DOHH2 (cell line): Measurements from ENCODE around the gene NDUFAF2.
A peak's percentile ranks its signal among the peaks of the same experiment; 100 is the strongest.

ENCODE experiments used
- H3F3A ChIP-seq: fragments of 200-600 bp; sonication (generic), shearing (Covaris generic); 2 replicates; pipeline ENCODE4 v1.6.0; 2016; ENCODE audit warnings: antibody characterized with exemption, mild to moderate bottlenecking; ENCODE audit not compliant: control insufficient read depth, insufficient read depth
- H3K27ac ChIP-seq: fragments of 200-600 bp; sonication (generic); 2 replicates; pipeline ENCODE4 v1.5.1; 2014; ENCODE audit warnings: low read depth, mild to moderate bottlenecking, low read length, moderate library complexity
- H3K27me3 ChIP-seq: fragments of 200-600 bp; sonication (generic); 2 replicates; pipeline ENCODE4 v1.6.1; 2014; ENCODE audit warnings: mild to moderate bottlenecking, low read length, mixed read lengths; ENCODE audit not compliant: control insufficient read depth
- H3K36me3 ChIP-seq: fragments of 200-600 bp; sonication (generic); 2 replicates; pipeline ENCODE4 v1.6.1; 2014; ENCODE audit warnings: mild to moderate bottlenecking, low read length, moderate library complexity, mixed read lengths; ENCODE audit not compliant: control insufficient read depth
- H3K4me1 ChIP-seq: fragments of 200-600 bp; sonication (generic); 2 replicates; pipeline ENCODE4 v1.6.1; 2014; ENCODE audit warnings: mild to moderate bottlenecking, low read length, mixed read lengths; ENCODE audit not compliant: control insufficient read depth
- H3K4me2 ChIP-seq: fragments of 200-600 bp; sonication (generic); 2 replicates; pipeline ENCODE4 v1.6.0; 2014; ENCODE audit warnings: mild to moderate bottlenecking, low read length, moderate library complexity
- H3K4me3 ChIP-seq: fragments of 200-600 bp; sonication (generic); 2 replicates; pipeline ENCODE4 v1.5.1; 2014; ENCODE audit warnings: mild to moderate bottlenecking, low read length, mixed read lengths
- H3K79me2 ChIP-seq: fragments of 200-600 bp; sonication (generic); 2 replicates; pipeline ENCODE4 v1.6.1; 2014; ENCODE audit warnings: mild to moderate bottlenecking, low read length, mixed read lengths; ENCODE audit not compliant: control insufficient read depth
- H3K9me2 ChIP-seq: fragments of 200-600 bp; sonication (generic); replicated peaks from 2 replicates; pipeline ENCODE4 v1.6.1; 2014; ENCODE audit warnings: mild to moderate bottlenecking, low read length, mixed read lengths; ENCODE audit not compliant: control insufficient read depth
- H3K9me3 ChIP-seq: fragments of 200-600 bp; sonication (generic); 2 replicates; pipeline ENCODE4 v1.6.1; 2014; ENCODE audit warnings: antibody characterized with exemption, low read length, mixed read lengths; ENCODE audit not compliant: control insufficient read depth, insufficient read depth
- H4K20me1 ChIP-seq: fragments of 200-600 bp; sonication (generic); 2 replicates; pipeline ENCODE4 v1.6.0; 2014; ENCODE audit warnings: low read depth, mild to moderate bottlenecking, antibody characterized with exemption, low read length, moderate library complexity; ENCODE audit not compliant: control insufficient read depth, insufficient read depth
- EZH2phosphoT487 ChIP-seq: fragments of 200-600 bp; sonication (generic); IDR thresholded peaks from 2 replicates; pipeline ENCODE4 v1.6.1; 2017; ENCODE audit warnings: borderline replicate concordance, mild to moderate bottlenecking, antibody characterized with exemption, low read length, moderate library complexity, mixed read lengths
- TF ChIP-seq, protein P1 (sequence below): fragments of 200-600 bp; sonication (generic); IDR thresholded peaks from one replicate; pipeline ENCODE4 v1.5.1; 2014; ENCODE audit warnings: antibody characterized with exemption, mild to moderate bottlenecking, low read depth, low read length; ENCODE audit not compliant: poor library complexity, severe bottlenecking

Gene NDUFAF2

DNA sequence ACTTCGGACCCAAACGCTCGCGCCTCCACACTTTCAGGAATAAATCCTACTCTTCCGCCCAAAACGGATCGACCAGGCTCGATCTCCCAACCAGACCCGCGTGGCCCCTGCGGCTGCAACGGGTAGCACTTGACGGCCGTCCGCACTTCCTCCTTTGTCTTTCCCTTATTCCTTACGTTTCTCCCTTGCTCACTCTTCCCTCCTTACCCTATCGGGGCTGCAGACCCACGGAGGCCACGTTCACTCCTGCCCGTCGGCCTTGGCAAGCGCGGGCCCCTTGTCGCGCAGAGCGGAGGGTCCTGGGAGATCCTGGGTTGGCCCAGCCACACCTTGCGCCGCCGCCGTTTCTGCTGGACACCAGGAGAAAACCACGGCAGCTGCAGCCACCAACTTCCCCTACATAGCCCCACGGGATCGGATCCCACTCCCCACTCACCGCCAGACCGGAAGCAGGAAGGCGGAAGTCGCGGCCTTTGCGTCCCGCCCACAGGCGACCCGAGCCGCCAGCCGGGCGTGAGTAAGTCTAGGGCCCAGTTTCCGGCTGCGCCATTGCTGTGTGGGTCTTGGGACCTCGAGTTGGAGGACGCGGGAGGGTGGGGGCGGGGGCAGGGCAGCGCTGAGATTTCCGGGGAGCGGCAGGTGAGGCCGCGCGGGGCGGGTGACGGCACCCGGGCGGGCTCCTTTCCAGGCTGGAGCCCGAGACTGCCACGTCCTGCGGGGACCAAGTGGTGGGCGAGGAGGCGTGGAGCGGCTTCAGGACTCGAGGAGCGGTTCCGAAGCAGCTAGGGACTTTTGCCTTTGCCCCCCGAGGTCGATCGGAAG lies 217.2 kb downstream of the NDUFAF2 start, which contains the start of gene SMIM15:
TSS of gene SMIM15 (minus strand) at position 459 of the 822 bp plus-strand sequence. CDS start 2,297 bp downstream, outside the sequence.
- H3F3A ChIP-seq: no peaks in the 10 kb centered on the region
- TF ChIP-seq, protein P1, sequence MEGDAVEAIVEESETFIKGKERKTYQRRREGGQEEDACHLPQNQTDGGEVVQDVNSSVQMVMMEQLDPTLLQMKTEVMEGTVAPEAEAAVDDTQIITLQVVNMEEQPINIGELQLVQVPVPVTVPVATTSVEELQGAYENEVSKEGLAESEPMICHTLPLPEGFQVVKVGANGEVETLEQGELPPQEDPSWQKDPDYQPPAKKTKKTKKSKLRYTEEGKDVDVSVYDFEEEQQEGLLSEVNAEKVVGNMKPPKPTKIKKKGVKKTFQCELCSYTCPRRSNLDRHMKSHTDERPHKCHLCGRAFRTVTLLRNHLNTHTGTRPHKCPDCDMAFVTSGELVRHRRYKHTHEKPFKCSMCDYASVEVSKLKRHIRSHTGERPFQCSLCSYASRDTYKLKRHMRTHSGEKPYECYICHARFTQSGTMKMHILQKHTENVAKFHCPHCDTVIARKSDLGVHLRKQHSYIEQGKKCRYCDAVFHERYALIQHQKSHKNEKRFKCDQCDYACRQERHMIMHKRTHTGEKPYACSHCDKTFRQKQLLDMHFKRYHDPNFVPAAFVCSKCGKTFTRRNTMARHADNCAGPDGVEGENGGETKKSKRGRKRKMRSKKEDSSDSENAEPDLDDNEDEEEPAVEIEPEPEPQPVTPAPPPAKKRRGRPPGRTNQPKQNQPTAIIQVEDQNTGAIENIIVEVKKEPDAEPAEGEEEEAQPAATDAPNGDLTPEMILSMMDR: no peak
- TF ChIP-seq EZH2phosphoT487: no peak
- H3K27ac ChIP-seq: peak within 1 kb of the TSS; percentile 52
- peak within 1 kb of the TSS; percentile 72 for H3K4me2 ChIP-seq
- no peaks in the 10 kb centered on the region for H4K20me1 ChIP-seq
- H3K9me2 ChIP-seq: no peaks in the 10 kb centered on the region
- H3K79me2 ChIP-seq: peaks cover 49% of the 10 kb centered on the region
- H3K4me1 ChIP-seq: peaks cover 25% of the 10 kb centered on the region
- peaks cover 42% of the 10 kb centered on the region for H3K36me3 ChIP-seq
- H3K27me3 ChIP-seq: no peaks in the 10 kb centered on the region
- peaks cover 3% of the 10 kb centered on the region; the same call in 1 of the 2 replicates for H3K9me3 ChIP-seq
- peak within 1 kb of the TSS; percentile 93 for H3K4me3 ChIP-seq

DNA sequence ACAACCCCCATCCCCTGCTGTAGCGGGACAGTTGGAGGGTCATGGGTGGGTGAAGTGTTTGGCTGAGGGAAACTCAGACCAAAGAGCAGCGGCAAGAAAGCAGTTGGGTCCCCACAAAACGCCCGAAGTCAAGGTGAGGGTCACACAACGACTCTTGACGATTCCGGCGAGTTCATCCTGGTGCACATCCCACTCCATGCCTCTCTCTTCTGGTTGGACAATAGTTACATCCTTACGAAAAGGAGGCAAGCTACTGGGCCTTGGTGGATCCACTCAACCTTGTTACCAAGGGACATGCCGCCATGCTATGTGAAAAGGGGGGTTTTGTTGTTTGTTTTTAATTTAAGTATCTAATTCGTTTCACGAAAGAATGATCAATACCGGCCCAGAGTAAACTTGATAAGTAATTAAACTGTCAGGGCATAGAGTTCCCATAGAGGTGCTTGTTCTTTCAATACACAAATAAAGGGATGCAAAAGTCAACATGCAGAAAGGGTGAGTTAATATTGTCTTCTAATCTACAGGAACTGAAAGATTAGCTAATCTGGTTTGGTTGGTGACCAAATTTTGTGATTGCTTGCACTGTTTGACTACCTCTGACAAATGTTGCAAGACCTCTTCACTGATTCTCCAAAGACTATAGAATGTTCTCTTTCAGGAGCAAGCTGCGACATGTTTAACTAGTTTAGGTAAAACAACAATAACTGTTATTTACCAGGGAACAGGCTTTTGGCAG lies 218.0 kb downstream of the NDUFAF2 start:
- Histone ChIP-seq H3F3A (no peaks in the 10 kb centered on the region), H3K9me3 (peaks cover 3% of the 10 kb centered on the region; the same call in 1 of the 2 replicates), H3K4me3 (peak overlapping the region; percentile 93), H3K27me3 (no peaks in the 10 kb centered on the region), H3K36me3 (peaks cover 35% of the 10 kb centered on the region), H3K27ac (0 out of 2 replicates have a peak overlapping the region, but pooled peaks have one; percentile 52), H3K4me1 (peaks cover 25% of the 10 kb centered on the region), H3K79me2 (peaks cover 44% of the 10 kb centered on the region), H4K20me1 (no peaks in the 10 kb centered on the region), H3K9me2 (no peaks in the 10 kb centered on the region), H3K4me2 (peak overlapping the region; percentile 72)
- TF ChIP-seq EZH2phosphoT487: no peak
- TF ChIP-seq, protein P1: no peak

DNA sequence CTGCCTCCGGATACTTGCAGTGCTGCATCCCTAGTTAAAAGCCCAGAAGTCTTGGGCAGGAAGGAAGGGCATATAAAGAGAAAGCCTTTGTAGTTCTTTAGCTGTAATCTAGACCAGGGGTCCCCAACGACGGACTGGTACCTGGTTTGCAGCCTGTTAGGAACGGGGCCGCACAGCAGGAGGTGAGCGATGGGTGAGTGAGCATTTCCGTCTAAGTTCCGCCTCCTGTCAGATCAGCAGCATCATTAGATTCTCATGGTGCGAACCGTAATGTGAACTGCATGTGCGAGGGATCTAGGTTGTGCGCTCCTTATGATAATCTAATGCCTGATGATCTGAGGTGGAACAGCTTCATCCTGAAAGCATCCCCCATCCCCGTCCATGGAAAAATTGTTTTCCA lies 218.9 kb downstream of the NDUFAF2 start:
- H3K27ac ChIP-seq: no peak overlapping the region
- H3K27me3 ChIP-seq: no peaks in the 10 kb centered on the region
- no peaks in the 10 kb centered on the region for H3K9me2 ChIP-seq
- H4K20me1 ChIP-seq: no peaks in the 10 kb centered on the region
- H3K4me3 ChIP-seq: no peak overlapping the region
- peaks cover 37% of the 10 kb centered on the region for H3K79me2 ChIP-seq
- peak overlapping the region; percentile 72; the same call in 1 of the 2 replicates for H3K4me2 ChIP-seq
- peaks cover 3% of the 10 kb centered on the region; the same call in 1 of the 2 replicates for H3K9me3 ChIP-seq
- H3K36me3 ChIP-seq: peaks cover 26% of the 10 kb centered on the region
- TF ChIP-seq, protein P1: no peak
- no peak for TF ChIP-seq EZH2phosphoT487
- no peaks in the 10 kb centered on the region for H3F3A ChIP-seq
- H3K4me1 ChIP-seq: peaks cover 25% of the 10 kb centered on the region
